GM23338 (cell line): ENCODE measurements around the gene KDM4F. TPM values are rescaled to one million over a fixed set of nuclear protein-coding genes. Genes with fewer than 3 reads are reported as not detected.
A peak's percentile ranks its signal among the peaks of the same experiment; 100 is the strongest.

Experiments
- ATAC-seq: fragments of 200-7000 bp; cut with Tn5 transposase; 3 replicates; pipeline ENCODE4 v1.9.1; 2020
- DNase-seq: peaks from one replicate; pipeline ENCODE4 v3.0.0-alpha.2; 2015; ENCODE audit warnings: low spot score
- H2AFZ ChIP-seq: fragments of 200-600 bp; sonication (generic); 2 replicates; pipeline ENCODE4 v1.8.0; 2016; ENCODE audit warnings: antibody characterized with exemption, mild to moderate bottlenecking, moderate library complexity
- H3F3A ChIP-seq: fragments of 200-600 bp; sonication (generic); replicated peaks from 2 replicates; pipeline ENCODE4 v1.8.0; 2017; ENCODE audit warnings: antibody characterized with exemption, mixed run types, low read depth
- H3K27ac ChIP-seq: fragments of 200-600 bp; sonication (generic); 2 replicates; pipeline ENCODE4 v1.6.1; 2016; ENCODE audit warnings: low read depth
- H3K27me3 ChIP-seq: fragments of 200-600 bp; sonication (generic); 2 replicates; pipeline ENCODE4 v1.8.0; 2016; ENCODE audit warnings: mild to moderate bottlenecking, mixed run types, moderate library complexity; ENCODE audit not compliant: insufficient read depth
- H3K36me3 ChIP-seq: fragments of 200-600 bp; sonication (generic); 2 replicates; pipeline ENCODE4 v1.8.0; 2016; ENCODE audit warnings: mild to moderate bottlenecking; ENCODE audit not compliant: insufficient read depth
- H3K4me1 ChIP-seq: fragments of 200-600 bp; sonication (generic); 2 replicates; pipeline ENCODE4 v1.8.0; 2016; ENCODE audit warnings: mild to moderate bottlenecking, moderate library complexity; ENCODE audit not compliant: insufficient read depth
- H3K4me2 ChIP-seq: fragments of 200-600 bp; sonication (generic); 2 replicates; pipeline ENCODE4 v1.7.1; 2017; ENCODE audit warnings: mixed run types
- H3K4me3 ChIP-seq: fragments of 200-600 bp; sonication (generic); 2 replicates; pipeline ENCODE4 v1.6.1; 2016; ENCODE audit warnings: mixed run types
- H3K79me2 ChIP-seq: fragments of 200-600 bp; sonication (generic); replicated peaks from 2 replicates; pipeline ENCODE4 v1.8.0; 2017; ENCODE audit warnings: mild to moderate bottlenecking; ENCODE audit not compliant: insufficient read depth
- H3K9me2 ChIP-seq: fragments of 200-600 bp; sonication (generic); 2 replicates; pipeline ENCODE4 v1.8.0; 2017; ENCODE audit not compliant: insufficient read depth
- H4K20me1 ChIP-seq: fragments of 200-600 bp; sonication (generic); replicated peaks from 2 replicates; pipeline ENCODE4 v1.8.0; 2017; ENCODE audit warnings: mild to moderate bottlenecking; ENCODE audit not compliant: insufficient read depth
- H3K27ac Mint-ChIP-seq: 2 replicates; pipeline ENCODE4 v1.8.0; 2020; ENCODE audit warnings: inconsistent platforms, mild to moderate bottlenecking, moderate library complexity, mixed read lengths
- H3K27me3 Mint-ChIP-seq: 3 replicates; pipeline ENCODE4 v1.8.0; 2022; ENCODE audit warnings: low read depth, mild to moderate bottlenecking, moderate library complexity, mixed read lengths, inconsistent platforms; ENCODE audit not compliant: insufficient read depth, poor library complexity
- H3K36me3 Mint-ChIP-seq: 3 replicates; pipeline ENCODE4 v1.8.0; 2021; ENCODE audit warnings: low read depth, mild to moderate bottlenecking, inconsistent platforms, moderate library complexity, mixed read lengths
- H3K4me1 Mint-ChIP-seq: 3 replicates; pipeline ENCODE4 v1.8.0; 2020; ENCODE audit warnings: mild to moderate bottlenecking, inconsistent platforms, mixed read lengths
- H3K4me3 Mint-ChIP-seq: 3 replicates; pipeline ENCODE4 v1.8.0; 2021; ENCODE audit warnings: moderate library complexity, mild to moderate bottlenecking, inconsistent platforms, mixed read lengths
- H3K9me3 Mint-ChIP-seq: 3 replicates; pipeline ENCODE4 v1.8.0; 2020; ENCODE audit warnings: moderate library complexity, mild to moderate bottlenecking, inconsistent platforms, mixed read lengths
- CTCF ChIP-seq, 2 experiments: fragments of 200-600 bp in 1 of 2; sonication (generic) in 1 of 2; conservative IDR thresholded peaks; 2 replicates each; pipeline versions ENCODE4 v1.5.1 to v1.6.1; 2016 to 2017; ENCODE audit warnings: antibody characterized with exemption in 2 of 2, low read depth in 2 of 2, mild to moderate bottlenecking in 2 of 2, moderate library complexity in 1 of 2
- POLR2AphosphoS5 ChIP-seq: IDR thresholded peaks from 2 replicates; pipeline ENCODE4 v1.6.1; 2016; ENCODE audit warnings: antibody characterized with exemption, low read depth
- STAT1 ChIP-seq: IDR thresholded peaks from one replicate; pipeline ENCODE4 v1.6.1; 2016; ENCODE audit warnings: antibody characterized with exemption; ENCODE audit not compliant: unreplicated experiment
- ZNF462 ChIP-seq: fragments of 250-450 bp; sonication (Bioruptor Pico); IDR thresholded peaks from 2 replicates; pipeline ENCODE4 v1.5.0; 2020; ENCODE audit warnings: mild to moderate bottlenecking, moderate library complexity
- polyA plus RNA-seq: library from polyadenylated mRNA; unstranded; fragments of >200 nt; fragmentation: Nextera tagmentation; extraction: Ambion mirVana; gene quantifications from 2 replicates; pipeline ENCODE4 v1.2.1, GENCODE V29; 2016
- total RNA-seq: library from RNA; depleted of rRNA; stranded (reverse); fragments of >200 nt; shearing (Covaris generic); gene quantifications from 2 replicates; pipeline ENCODE4 v1.2.3, GENCODE V29; 2014

Gene KDM4F
- total and polyA plus RNA-seq, 2 experiments from 2014 or later = not detected

- no peak for TF ChIP-seq ZNF462 (CRISPR knock-in tag)
These were observed 3.4 kb upstream of the KDM4F start (continued) for GRCh38 chr11:95045812-95046211.

- ATAC-seq (no peak), DNase-seq (no peak)
- Mint-ChIP-seq H3K27me3 (peaks cover 6% of the 10 kb centered on the region), H3K36me3 (no peaks in the 10 kb centered on the region), H3K27ac (no peak overlapping the region), H3K4me1 (no peaks in the 10 kb centered on the region), H3K9me3 (no peaks in the 10 kb centered on the region), H3K4me3 (no peak overlapping the region)
- Histone ChIP-seq H3K4me1 (no peaks in the 10 kb centered on the region), H4K20me1 (no peaks in the 10 kb centered on the region), H3K9me2 (no peaks in the 10 kb centered on the region), H2AFZ (no peak overlapping the region), H3K79me2 (no peaks in the 10 kb centered on the region), H3K4me2 (no peak overlapping the region), H3K27me3 (no peaks in the 10 kb centered on the region; the same call in 1 of the 2 replicates), H3K4me3 (no peak overlapping the region), H3F3A (no peaks in the 10 kb centered on the region), H3K27ac (no peak overlapping the region), H3K36me3 (no peaks in the 10 kb centered on the region)
- TF ChIP-seq POLR2AphosphoS5 (no peak), STAT1 (no peak), CTCF (conservative IDR thresholded peaks at IDR 0.05; ENCODE audit: low read depth in 2 of 2) (peak in 1 of 2 experiments; percentile 38; a peak in 2 of 4 replicates)
These were observed 1.5 kb downstream of the KDM4F start for GRCh38 chr11:95050595-95051202.
